HG03108 (cell line): ENCODE measurements around the gene CACNA1I.

Experiments used
- ATAC-seq: cut with Tn5 transposase; IDR thresholded peaks from one replicate; pipeline ENCODE4 v1.9.1; 2021; ENCODE audit warnings: moderate library complexity; ENCODE audit not compliant: unreplicated experiment

The CACNA1I gene

GRCh38 chr22:39621826-39622225, 51.3 kb downstream of the CACNA1I start:
- ATAC-seq = no peak

GRCh38 chr22:39622881-39623367, 52.4 kb downstream of the CACNA1I start:
- no peak for ATAC-seq

GRCh38 chr22:39623603-39624500, 53.3 kb downstream of the CACNA1I start:
- no peak for ATAC-seq

DNA sequence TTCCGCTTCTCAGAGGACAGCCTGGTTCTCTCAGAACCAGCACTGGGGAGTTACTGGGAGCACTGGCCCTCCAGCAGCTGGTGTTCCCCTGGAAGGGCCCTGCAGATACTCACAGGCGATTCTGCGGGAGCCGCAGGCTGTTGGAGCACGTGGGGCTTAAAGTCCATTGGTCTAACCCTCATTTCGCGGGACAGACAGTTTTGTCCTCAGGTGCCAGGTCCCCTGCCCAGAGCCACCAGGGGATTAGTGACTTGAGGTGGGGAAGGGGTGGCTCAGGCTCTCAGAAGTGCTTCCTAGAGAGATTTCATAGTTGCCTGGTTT, 53.9 kb downstream of the CACNA1I start:
- ATAC-seq = no peak

GRCh38 chr22:39625569-39626537, 55.3 kb downstream of the CACNA1I start:
- ATAC-seq = no peak

DNA sequence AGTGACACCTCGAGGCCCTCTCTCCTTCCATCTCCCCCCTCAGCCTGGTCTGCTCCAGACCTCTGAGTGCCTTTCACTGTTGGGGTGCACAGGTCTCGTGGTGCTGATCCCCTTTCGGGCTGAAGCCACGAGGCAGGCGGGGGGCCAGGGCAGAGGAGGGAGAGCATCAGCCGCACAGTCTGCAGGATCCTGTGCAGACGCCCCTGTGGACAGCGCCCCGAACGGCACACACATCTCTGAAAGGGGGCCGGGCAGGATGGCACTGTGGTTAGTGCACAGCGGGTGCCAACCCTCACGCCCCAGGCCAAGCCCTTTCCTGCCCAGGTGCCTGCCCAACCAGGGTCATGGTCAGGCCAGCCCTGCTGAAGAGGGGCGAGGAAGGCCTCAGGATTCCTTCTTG, 56.7 kb downstream of the CACNA1I start:
- ATAC-seq = no peak

DNA sequence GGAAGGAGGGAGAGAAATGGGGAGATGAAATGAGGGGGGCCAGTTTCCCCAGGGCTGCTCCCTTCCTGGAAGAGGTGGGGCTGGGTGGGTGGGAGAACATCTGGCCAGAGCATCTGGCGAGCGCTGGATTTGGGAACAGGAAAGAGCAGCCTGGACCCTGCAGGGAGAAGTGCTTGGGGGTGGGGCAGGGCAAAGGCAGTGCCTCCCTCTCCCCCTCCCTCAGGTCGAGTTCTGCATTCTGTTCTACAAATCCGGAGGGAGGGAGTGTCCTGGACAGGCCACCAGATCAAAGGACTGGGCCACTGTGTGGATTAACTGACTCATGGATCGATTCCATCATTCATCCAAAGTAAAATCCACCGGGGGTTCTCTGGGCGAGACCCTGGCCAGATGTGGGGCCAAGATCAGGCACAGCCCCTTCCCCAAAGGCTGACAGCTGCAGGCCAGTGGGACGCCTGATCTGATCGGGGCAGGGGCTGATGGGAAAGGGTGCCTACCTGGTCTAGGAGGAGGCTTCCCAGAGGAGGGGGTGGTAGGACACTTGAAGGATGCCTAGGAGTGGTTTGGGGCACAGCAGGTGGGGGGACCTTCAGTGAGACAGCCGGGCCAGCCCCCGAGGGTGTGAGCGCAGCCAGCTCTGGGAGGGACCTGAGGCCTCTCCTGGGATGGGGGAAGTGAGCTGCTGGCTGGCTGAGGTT, 57.5 kb downstream of the CACNA1I start:
- no peak for ATAC-seq

- no peak for ATAC-seq
These were observed 58.1 kb downstream of the CACNA1I start for GRCh38 chr22:39628563-39629080.

GRCh38 chr22:39629851-39630250, 59.3 kb downstream of the CACNA1I start:
- no peak for ATAC-seq

DNA sequence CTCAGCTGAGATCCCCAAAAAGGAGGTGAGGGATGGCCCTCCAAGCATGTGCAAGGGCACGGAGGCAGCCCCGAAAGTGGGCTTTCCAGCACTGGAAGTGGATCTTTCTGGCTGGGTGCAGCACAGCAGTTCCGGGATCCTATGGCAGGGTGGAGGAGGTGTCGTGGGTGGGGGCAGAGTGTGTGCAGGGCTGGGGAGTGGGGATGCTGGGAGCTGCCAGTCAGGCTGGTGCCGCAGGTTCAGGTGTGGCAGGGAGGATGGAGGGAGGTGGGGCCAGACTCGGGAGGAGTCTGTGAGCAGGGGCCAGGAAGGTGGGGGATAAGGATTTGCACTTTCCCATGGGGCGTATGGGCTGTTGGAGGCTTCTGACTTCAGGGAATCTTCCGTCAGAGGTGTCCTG, 60.2 kb downstream of the CACNA1I start:
- ATAC-seq = no peak

DNA sequence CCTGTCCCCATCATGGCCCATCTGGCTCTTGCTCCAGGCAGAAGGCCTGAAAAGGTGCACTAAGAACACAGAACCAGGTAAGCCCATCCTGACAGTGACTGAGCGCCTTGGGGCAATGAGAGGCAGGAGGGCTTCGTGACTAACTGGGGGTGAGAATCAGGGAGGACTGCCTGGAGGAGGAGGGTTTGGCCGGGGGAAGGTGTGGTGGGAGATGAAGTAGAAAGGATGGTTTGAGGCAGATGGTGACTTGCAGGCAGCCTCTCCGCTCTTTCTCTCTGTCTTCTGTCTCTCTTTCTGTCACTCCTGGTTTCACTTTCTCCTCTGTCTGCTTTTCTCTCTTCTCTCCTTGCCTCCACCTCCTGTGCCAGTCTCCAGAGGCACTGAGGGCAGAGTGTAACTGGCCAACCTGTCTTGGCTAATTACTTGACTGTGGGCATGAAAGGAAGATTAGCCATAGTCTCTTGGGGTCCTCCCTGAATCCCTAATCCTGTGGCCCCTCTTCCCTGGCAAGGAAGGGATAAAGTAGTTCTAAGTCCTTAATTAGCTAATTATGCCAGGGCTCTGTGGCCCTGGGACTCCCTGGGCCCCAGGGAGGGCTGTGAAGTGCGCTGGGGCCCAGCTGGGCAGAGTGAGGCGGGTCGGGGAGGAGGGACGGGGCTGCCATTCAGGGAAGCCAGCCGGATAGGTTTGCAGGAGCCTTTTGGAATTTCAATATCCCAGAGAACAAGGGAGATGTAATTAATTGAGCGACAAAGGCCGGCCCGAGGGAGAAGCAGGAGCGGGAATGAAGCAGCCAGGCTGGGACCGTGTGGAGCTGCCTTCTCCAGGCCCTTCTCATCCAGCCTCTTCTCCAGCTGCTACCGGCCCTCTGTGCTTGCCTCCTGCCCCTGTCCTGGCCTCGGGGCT, 61.1 kb downstream of the CACNA1I start:
- no peak for ATAC-seq

DNA sequence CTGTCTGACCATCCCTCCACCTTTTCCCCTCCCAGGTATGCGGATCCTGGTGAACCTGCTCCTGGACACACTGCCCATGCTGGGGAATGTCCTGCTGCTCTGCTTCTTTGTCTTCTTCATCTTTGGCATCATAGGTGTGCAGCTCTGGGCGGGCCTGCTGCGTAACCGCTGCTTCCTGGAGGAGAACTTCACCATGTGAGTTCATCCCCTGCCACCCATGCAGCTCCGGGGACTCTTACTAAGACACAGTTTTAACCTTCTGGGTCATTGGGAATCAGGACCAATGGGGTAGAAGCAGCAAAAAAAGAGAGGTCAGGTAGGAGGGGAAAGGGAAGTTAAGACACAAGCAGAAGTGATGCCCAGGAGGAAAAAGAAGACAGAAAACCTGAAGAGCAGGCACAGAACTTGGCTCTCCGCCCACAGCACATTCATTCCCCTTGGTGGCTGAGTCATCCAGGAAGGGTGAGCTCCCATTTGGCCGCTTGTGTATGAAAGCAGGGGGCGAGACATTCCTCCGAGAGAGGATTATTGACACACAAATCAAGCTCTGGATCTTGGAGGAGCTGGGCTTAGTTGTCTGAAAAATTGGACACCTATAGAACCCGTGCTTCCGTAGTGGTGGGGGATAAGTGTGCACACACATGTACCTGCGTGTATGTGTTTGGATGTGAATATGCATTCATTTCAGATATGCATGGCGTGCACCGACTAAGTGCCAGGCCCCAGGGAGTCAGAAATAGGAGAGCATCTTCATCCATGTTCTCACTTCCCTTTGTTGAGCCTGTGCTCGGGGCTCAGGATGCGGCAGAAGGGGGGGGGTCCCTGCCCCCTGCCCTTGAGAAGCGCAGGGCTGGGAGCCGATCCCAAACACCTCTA, 64.2 kb downstream of the CACNA1I start:
- no peak for ATAC-seq

DNA sequence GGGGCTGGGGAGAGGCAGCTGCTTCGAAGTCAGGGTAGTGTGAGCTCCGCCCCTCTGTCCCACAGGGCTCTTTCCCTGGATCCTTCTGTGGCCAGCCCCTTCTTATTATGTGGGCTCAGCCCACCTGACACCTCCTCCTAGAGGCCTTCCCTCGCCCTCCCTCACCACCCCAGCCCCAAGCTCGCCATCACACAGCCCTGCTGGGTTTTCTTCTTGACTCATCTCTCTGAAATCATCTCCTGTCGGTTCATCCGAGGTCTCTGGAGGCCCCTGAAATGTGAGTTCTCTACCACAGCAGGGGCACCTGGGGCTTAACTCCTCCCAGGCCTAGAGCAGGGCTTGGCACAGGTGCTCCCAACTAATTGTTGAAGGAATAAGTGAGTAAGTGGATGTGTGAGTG, 65.2 kb downstream of the CACNA1I start:
- ATAC-seq = no peak

GRCh38 chr22:39638958-39639357, 68.4 kb downstream of the CACNA1I start:
- no peak for ATAC-seq

DNA sequence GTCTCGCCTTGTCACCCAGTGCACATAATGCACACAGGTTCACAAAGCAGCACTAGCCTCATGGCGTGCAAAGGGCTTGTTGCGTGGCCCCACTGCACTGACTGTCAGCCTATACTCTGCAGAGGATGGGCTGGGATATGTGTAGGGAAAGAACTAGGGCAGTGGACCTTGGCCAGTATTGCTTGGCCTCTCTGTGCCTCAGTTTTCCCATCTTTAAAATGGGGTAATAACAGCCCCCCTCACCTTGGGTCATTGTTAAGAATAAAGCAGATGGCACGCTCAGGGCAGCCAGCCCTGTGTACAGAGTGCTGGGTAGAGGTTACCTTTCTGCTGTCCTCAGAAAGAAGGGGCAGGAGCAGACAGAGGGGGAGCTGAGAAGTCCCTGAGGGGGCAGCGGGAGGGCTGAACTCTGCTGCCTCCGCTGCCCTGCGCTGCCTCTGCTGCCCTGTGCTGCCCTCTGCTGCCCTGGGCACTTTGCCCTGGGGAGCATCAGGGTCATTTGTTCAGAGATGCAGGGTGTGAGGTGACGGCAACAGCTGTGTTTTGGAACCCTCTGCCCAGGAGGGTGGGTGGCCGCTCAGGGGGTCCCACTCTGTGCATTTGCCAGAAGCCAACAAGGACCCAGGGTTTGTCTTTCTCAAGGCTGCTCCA, 71.2 kb downstream of the CACNA1I start:
- no peak for ATAC-seq

GRCh38 chr22:39643311-39644083, 72.9 kb downstream of the CACNA1I start:
- ATAC-seq = no peak

DNA sequence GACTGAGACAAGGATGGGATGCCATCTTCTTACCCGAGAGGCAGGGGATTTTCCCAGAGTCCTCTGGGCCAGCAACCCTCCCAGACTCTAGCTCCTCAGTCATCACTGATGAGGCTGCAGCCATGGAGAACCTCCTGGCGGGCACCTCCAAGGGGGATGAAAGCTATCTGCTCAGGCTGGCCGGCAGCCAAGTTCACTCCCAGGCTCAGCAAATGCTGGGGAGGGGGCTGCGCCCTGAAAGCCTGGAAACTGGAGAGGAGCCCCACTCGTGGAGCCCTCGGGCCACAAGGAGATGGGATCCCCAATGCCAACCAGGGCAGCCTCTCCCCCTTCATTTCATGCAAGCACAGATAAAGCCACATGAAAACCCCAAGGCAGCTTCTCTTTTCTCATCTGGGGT, 75.0 kb downstream of the CACNA1I start:
- ATAC-seq = no peak
